GM20000 (cell line): ENCODE results near the gene SIPA1L3.

Experiments used
- DNase-seq: peaks from one replicate; pipeline ENCODE4 v3.0.0; 2012; ENCODE audit warnings: low spot score
- TF ChIP-seq, protein P1 (sequence below): IDR thresholded peaks from 2 replicates; pipeline ENCODE4 v1.5.1; 2012; ENCODE audit warnings: mild to moderate bottlenecking, control low read depth; ENCODE audit errors: extremely low read depth, missing control alignments

Gene SIPA1L3

DNA sequence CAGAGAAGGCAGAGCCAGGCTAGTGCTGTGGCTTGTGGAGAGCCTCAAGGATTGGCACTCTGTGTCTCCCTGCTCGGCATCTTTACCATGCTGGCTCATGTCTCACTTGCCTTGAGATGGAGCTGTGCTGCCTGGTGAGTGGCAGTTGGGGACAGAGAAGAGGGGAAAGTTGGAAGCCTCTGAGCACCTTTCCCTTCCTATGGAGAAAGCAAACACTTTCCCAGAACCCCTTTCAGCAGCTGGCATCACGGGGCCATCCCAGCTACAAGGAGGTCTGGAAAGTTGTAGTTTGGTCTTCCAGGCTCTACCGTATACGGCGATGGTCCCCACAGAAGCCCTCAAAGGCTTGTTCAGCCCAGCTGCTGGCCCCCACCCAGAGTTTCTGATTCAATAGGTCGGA is 258.3 kb downstream of the SIPA1L3 start:
- TF ChIP-seq, protein P1, sequence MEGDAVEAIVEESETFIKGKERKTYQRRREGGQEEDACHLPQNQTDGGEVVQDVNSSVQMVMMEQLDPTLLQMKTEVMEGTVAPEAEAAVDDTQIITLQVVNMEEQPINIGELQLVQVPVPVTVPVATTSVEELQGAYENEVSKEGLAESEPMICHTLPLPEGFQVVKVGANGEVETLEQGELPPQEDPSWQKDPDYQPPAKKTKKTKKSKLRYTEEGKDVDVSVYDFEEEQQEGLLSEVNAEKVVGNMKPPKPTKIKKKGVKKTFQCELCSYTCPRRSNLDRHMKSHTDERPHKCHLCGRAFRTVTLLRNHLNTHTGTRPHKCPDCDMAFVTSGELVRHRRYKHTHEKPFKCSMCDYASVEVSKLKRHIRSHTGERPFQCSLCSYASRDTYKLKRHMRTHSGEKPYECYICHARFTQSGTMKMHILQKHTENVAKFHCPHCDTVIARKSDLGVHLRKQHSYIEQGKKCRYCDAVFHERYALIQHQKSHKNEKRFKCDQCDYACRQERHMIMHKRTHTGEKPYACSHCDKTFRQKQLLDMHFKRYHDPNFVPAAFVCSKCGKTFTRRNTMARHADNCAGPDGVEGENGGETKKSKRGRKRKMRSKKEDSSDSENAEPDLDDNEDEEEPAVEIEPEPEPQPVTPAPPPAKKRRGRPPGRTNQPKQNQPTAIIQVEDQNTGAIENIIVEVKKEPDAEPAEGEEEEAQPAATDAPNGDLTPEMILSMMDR, result no peak
- no peak for DNase-seq

DNA sequence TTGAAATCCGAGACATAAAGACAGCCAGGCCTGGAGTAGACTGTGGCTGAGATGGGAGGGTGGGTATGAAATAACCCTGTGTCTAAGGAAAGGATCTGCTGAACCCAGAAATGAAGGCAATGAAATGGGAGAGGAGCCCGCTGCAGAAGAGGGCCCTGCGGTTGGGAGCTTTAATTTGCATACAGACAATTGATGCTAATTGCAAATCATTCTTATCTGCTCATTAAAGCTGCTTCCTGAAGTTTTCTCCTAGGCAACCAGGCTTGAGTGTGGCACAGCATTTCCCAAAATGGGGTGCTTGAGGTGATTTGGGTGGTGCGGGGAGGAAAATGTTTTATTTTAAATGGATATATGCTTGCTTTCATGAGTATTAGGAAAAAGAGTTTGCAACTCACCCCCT is 261.6 kb downstream of the SIPA1L3 start:
- DNase-seq, result no peak
- TF ChIP-seq, protein P1, result no peak

DNA sequence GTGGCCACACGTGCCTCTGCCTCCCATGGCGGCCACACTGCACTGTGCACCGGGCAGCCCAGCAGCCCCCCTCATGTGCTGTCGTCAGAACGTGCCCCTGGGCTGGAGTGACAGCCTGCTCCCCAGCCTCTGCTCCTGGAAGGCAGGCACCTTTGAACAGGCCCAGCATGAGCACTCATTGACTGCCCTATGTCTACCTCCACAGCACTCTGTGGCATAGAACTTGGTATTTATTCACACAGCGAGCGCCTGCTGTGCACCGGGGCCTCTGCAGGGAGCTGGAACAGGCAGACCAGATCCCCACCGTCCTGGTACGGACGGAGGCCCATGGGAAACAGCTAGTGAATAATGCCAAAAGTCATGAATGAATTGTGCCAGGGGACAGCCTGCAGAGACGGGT is 263.3 kb downstream of the SIPA1L3 start:
- TF ChIP-seq, protein P1, result no peak
- no peak for DNase-seq

DNA sequence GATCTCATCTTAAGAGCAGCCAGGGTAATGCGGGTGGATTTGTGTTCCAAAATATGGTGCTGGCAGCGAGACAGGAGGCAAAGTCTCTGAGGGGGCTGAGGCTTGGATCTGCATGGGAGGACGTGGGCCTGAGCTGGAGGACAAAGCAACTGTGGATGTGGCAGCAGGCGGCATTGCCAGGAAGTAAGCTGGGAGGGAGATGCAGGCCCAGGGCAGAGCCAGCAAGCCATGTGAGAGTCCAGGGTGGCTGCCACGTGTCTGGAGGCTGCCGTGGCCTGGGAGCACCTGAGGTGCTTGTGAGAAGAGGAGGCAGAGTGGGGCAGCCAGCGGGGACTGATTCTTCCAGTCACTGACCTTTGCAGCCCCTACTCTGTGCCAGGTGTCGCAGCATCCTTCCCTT is 265.0 kb downstream of the SIPA1L3 start:
- DNase-seq, result no peak
- TF ChIP-seq, protein P1, result no peak

DNA sequence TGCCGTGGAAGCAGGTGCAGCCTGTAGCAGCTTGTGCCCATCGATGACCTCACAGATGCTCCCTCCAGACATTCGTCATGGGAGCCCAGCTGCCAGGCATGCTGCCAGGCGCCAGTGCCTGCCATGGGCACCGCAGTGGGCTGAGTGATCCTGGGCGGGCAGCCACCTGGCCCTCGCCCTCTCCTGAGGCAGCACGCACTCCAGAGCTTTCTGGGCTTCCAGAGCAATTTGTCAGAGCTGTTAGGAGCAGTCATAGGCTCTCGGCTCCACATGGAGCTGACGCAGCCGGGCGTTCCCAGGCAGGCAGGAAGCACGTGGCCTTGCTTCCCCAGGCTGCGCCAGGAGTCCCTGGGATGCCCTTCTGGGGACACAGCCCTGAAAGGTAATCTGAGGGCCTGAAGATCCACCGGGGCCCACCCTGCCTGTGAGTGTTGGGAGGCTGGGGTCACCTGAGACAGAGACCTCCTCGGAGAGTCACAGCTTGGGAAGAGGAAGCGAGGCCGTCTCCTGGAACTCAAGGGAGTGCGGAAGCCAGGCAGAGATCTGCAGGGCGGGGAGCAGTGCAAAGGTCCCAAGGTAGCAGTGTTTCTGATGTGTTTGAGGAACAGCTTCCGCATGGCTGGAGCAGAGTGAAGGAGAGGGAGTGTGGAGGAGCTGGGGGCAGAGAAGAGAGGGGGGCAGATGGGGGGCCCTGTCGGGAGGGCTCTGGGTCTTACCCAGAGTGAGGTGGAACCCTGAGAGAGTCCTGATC is 266.5 kb downstream of the SIPA1L3 start:
- DNase-seq, result no peak
- TF ChIP-seq, protein P1, result no peak

DNA sequence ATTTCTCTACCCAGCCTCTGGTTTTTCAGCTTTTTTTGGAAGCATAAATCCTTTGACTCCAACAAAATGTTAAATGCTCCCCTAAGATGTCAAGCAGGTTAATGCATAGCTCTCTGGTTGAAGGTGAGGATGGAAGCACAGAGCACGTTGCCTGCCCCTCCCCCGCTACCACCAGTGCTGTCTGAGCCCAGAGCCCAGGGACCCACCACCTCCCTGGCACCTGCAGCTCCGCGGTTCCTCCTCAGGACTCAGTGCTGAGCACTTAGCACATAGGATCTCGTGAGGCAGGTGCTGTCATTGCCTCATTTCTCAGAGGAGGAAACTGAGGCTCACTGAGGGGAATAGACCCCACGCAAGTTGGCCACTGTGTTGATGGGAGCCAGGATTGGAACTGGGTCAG is 268.4 kb downstream of the SIPA1L3 start:
- TF ChIP-seq, protein P1, result no peak
- no peak for DNase-seq

DNA sequence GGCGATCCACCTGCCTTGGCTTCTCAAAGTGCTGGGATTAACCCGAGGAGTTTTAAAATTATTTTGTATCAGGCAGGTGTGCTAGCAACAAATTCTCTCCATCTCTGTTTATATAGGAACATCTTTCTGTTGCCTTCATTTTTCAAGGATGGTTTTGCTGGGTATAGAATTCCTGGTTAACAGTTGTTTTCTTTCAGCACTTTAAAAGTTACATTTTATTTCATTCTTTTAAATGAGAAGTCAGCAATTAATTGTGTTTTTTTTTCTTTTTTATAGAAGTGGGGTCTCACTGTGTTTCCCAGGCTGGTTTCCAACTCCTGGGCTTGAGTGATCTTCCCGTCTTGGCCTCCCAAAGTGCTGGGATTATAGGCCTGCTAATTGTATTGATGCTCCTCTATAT is 273.1 kb downstream of the SIPA1L3 start:
- no peak for DNase-seq
- TF ChIP-seq, protein P1, result no peak
